Lung microvascular endothelial cell (primary cell): Measurements from ENCODE around the gene WDR91. TPM values are rescaled to one million over a fixed set of nuclear protein-coding genes. Genes with fewer than 3 reads are reported as not detected.

Experiments used
- DNase-seq, 2 donors: peaks; one replicate each; pipeline versions ENCODE4 v3.0.0 to v3.0.0-alpha.2; 2010; ENCODE audit warnings: low read depth in 2 of 2
- total RNA-seq: library from RNA; depleted of rRNA; stranded (reverse); fragments of >200 nt; gene quantifications from 2 replicates; pipeline ENCODE4 v1.2.1, GENCODE V29; 2014

Gene WDR91
- 4.0 and 4.4 TPM in 2 replicates for total RNA-seq

- peak; percentile 94 to 95 for DNase-seq
These were observed at the start of gene WDR91 for GRCh38 chr7:135211179-135211945. Gene WDR91 (minus strand): TSS chr7:135211526. CDS start chr7:135211502, 24 bp downstream.

- DNase-seq = no peak
These were observed 49.1 kb upstream of the WDR91 start for GRCh38 chr7:135260470-135260869.

- DNase-seq = no peak
These were observed 48.4 kb upstream of the WDR91 start for GRCh38 chr7:135259702-135260101.

GRCh38 chr7:135258585-135258984, 47.3 kb upstream of the WDR91 start:
- DNase-seq = no peak

- no peak for DNase-seq
These were observed 46.5 kb upstream of the WDR91 start for GRCh38 chr7:135257790-135258189.

GRCh38 chr7:135253851-135254771, 42.8 kb upstream of the WDR91 start:
- DNase-seq = peak; percentile 81 to 85

GRCh38 chr7:135251496-135252391, 40.4 kb upstream of the WDR91 start:
- no peak for DNase-seq

GRCh38 chr7:135248546-135248945, 37.2 kb upstream of the WDR91 start:
- no peak for DNase-seq

- no peak for DNase-seq
These were observed 36.6 kb upstream of the WDR91 start for GRCh38 chr7:135247746-135248471.

GRCh38 chr7:135246191-135246825, 35.0 kb upstream of the WDR91 start:
- DNase-seq = no peak

GRCh38 chr7:135245226-135246190, 34.2 kb upstream of the WDR91 start:
- DNase-seq = no peak

GRCh38 chr7:135242096-135242684, 30.9 kb upstream of the WDR91 start:
- DNase-seq = no peak

- no peak for DNase-seq
These were observed 29.1 kb upstream of the WDR91 start for GRCh38 chr7:135240441-135240840.

GRCh38 chr7:135239263-135239662, 27.9 kb upstream of the WDR91 start:
- DNase-seq = no peak

- no peak for DNase-seq
These were observed 26.9 kb upstream of the WDR91 start for GRCh38 chr7:135238112-135238744.

- no peak for DNase-seq
These were observed 25.4 kb upstream of the WDR91 start for GRCh38 chr7:135236727-135237126.

GRCh38 chr7:135235841-135236240, 24.5 kb upstream of the WDR91 start:
- DNase-seq = no peak

GRCh38 chr7:135234727-135235126, 23.4 kb upstream of the WDR91 start:
- DNase-seq = no peak
